GM20431 (cell line): ENCODE results near the gene TMEM120A.
"Not testable (repeated sequence)": the region's sequence is repeated elsewhere in the genome, so short reads cannot be mapped to it uniquely, and the experiment has no call there.

Experiments
- in situ Hi-C: fragments of 300-500 bp; cut with MseI, MboI; formaldehyde crosslinking; loops from one replicate; pipeline ENCODE4 v1.15.0; 2020; ENCODE audit warnings: low sequenced_read_pairs; ENCODE audit not compliant: unreplicated experiment

TMEM120A gene

GRCh38 chr7:75994388-75995051 lies at the start of gene TMEM120A:
TSS of gene TMEM120A (minus strand) at chr7:75994595. CDS start at chr7:75994570, 25 bp downstream.
- in situ Hi-C loops: no loop called here

DNA sequence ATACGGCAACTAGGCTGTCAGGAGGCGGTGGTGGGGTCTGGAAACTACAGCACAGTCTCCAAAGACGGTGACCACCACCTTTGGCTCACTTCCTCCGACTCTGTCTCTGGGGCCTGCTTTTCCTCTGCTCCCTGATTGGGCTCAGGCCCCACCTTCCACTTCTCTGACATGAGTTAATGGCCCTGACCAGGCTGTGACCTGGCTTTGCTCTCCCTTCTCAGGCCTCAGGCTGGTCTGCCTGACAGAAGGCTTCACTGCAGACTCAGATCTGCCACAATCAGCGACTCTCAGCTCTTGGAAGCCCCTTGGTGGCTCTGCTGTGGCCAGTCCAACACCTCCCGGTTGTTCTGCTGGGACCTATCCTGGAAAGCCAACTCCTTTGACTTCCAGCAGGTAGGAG lies 45.7 kb upstream of the TMEM120A start:
- in situ Hi-C loops: no loop called here

DNA sequence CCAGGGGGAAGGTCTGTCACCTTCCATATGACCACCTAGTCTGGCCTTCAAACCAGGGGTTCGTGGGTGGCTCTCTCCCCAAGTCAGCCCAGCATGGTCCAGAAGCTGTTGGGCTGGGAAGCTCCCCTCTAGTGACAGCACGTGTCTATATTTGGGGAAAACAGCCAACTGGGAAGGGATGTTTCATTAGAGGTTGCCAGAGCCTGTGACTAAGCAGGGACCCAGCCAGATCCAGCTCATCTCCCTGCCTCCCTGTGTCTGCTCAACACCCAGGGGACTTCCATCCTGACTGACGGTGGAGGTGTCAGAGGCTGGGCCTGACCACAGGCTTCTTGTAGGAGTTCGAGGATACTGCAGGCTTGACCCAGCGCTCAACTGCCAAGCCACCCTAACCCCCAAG lies 42.9 kb upstream of the TMEM120A start:
- in situ Hi-C loops: no loop called here

- in situ Hi-C loops: no loop called here
These were observed 37.6 kb upstream of the TMEM120A start for GRCh38 chr7:76031964-76032363.

DNA sequence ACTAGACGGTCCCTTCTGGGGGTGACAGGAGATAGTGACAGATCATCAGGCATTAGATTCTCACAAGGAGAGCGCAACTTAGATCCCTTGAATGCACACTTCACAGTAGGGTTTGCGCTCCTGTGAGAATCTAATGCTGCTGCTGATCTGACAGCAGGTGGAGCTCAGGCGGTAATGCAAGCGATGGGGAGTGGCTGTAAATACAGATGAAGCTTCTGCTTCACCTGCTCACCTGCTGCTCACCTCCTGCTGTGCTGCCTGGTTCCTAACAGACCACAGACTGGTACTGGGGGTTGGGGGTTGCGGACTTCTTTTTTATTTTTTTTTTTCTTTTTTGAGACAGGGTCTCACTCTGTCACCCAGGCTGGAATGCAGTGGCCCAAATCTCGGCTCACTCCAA lies 35.3 kb upstream of the TMEM120A start:
- in situ Hi-C loops: not testable (repeated sequence)

GRCh38 chr7:76023002-76023401 lies 28.6 kb upstream of the TMEM120A start:
- in situ Hi-C loops: no loop called here

- in situ Hi-C loops: no loop called here
These were observed 27.8 kb upstream of the TMEM120A start for GRCh38 chr7:76022026-76022780.

DNA sequence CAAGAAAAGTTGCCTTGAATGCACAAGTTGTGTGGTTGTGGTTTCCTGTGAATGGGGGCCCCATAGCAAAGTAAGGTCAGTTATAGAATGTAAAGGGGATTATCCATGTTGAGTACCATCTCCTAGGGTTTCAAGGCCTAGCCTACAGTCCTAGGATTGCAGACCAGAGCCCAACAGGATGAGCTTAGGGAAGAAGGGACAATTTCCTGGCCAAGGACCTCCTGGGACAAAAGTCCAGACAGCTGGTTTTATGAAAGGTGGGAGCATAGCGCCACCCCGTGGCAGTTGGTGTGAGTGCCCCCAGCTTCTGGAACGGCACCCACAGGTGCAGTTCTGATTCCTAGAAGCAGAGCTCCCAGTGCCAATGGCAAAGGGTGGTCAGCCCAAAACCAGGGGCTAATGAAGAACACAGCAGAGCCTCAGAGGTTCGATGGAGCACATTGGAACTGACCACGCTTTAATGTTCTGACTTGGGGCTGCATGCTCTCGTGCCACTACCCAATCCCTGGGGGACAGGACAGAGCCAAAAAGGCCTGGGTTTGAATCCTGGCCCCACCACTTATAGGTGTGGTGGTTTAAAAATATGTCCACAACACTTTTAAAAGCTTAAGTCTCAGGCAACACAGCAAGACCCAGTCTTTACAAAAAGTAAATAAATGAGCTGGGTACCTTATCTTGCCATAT lies 25.8 kb upstream of the TMEM120A start:
- in situ Hi-C loops: no loop called here

DNA sequence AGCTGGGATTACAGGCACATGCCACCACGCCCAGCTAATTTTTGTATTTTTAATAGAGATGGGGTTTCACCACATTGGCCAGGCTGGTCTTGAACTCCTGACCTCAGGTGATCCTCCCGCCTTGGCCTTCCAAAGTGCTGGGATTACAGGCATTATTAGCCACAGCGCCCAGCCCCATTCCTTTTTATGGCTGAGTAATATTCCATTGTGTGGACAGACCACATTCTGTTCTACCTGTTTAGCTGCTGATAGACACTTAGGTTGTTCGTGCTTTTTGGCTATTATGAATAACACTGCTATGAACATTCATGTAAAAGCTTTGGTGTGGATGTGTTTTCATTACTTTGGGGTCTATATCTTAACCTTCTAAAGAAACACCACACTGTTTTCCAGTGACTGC lies 24.1 kb upstream of the TMEM120A start:
- in situ Hi-C loops: loop anchor here (10.0 kb wide), 1 partner anchor 154 kb away; no protein-coding TSS in a partner anchor

GRCh38 chr7:76016191-76016947 lies 22.0 kb upstream of the TMEM120A start:
- in situ Hi-C loops: loop anchor here (10.0 kb wide), 1 partner anchor 152 kb away; no protein-coding TSS in a partner anchor

DNA sequence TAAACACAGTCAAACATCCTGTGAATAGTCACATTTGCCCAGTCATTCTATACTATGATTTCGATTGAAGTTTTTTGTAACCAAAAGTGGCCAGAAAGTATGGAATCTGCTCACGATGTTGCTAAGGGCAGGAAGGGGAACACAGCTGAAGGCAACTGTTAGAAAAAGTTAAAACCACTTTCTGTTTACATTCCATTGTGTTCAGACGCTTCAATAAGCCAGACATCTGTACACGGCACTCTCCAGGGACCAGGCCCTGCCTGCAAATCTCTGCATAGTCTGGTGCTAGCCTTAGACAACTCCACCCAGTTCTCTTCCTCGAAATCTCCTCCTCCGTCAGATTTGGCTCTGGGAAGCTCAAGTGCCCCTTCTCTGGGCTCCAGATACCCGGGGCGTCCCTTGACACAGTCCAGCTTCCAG lies 17.1 kb upstream of the TMEM120A start:
- in situ Hi-C loops: loop anchor here (10.0 kb wide), 1 partner anchor 147 kb away; no protein-coding TSS in a partner anchor

- in situ Hi-C loops: loop anchor here (10.0 kb wide), 1 partner anchor 145 kb away; no protein-coding TSS in a partner anchor
These were observed 15.5 kb upstream of the TMEM120A start for GRCh38 chr7:76009672-76010600.

GRCh38 chr7:76008156-76008687 lies 13.8 kb upstream of the TMEM120A start:
- in situ Hi-C loops: no loop called here

DNA sequence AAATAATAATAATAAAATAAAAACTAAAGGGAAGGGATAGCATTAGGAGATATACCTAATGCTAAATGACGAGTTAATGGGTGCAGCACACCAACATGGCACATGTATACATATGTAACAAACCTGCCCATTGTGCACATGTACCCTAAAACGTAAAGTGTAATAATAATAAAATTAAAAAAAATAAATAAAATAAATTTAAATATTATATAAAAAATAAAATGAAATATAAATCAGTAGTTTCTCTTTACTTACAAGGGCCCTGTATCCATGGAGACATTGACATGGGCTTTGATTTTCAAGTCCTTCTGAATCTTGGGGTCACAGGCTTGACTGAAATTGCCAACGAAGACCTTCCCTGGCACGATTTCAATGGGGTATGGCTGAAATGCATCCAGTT lies 10.6 kb upstream of the TMEM120A start:
- in situ Hi-C loops: not testable (repeated sequence)

DNA sequence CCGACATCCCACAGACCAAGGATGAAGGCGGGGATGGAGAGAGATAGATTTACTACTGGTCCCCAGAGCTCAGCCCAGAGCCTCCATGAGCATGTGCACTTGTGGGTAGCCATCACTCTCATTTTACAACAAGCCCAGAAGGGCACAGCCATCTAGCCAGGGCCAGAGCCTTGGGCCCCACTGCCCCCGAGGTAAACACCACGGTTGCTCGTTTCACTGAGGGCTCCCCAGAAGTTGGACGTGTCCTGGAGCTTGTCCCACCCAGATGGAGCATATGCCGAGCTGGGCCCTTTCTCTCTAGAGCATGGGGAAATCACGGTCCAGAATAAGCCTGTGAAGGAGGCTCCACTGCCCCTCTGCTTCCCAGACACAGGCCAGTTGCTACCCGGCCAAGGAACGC lies 9.0 kb upstream of the TMEM120A start:
- in situ Hi-C loops: no loop called here

GRCh38 chr7:76002822-76003221 lies 8.4 kb upstream of the TMEM120A start:
- in situ Hi-C loops: no loop called here

- in situ Hi-C loops: no loop called here
These were observed 7.7 kb upstream of the TMEM120A start for GRCh38 chr7:76002139-76002538.

DNA sequence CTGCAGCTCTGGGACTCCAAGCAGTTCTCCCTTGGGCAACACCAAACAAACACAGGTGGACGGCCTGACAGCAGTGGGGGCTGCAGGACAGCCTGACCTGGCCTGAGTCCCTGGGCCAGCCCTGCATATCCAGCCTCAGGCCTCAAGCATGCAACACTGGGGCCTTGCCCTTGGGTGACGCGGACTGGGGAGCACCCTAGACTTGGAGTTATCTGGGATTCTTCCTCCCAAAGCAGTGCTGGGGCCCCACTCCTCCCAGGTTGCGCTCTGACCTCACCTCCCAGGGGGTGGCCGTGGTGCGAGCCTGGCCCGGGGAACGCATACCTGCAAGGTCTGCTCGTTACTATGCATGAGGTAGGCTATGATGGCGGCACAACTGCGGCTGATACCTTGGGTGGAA lies 6.2 kb upstream of the TMEM120A start:
- in situ Hi-C loops: no loop called here

DNA sequence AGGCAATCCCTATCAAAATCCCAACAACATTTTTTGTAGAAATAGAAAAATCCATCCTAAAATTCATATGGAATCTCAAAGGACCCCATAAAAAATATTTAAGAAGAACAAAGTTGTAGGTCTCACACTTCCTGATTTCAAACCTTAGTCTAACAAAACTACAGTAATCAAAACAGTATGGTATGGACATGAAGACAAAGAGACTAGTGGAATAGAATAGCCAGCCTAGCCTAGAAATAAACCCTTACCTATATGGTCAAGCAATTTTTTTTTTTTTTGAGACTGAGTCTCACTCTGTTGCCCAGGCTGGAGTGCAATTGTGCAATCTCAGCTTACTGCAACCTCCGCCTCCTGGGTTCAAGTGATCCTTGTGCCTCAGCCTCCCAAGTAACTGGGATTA lies 3.6 kb upstream of the TMEM120A start:
- in situ Hi-C loops: no loop called here
